Measurements from ENCODE around the gene JMJD7. TPM values are rescaled to one million over a fixed set of nuclear protein-coding genes. Genes with fewer than 3 reads are reported as not detected.

JMJD7 gene
- total RNA-seq, 1 experiment from 2014 or later: 2.8 TPM

DNA sequence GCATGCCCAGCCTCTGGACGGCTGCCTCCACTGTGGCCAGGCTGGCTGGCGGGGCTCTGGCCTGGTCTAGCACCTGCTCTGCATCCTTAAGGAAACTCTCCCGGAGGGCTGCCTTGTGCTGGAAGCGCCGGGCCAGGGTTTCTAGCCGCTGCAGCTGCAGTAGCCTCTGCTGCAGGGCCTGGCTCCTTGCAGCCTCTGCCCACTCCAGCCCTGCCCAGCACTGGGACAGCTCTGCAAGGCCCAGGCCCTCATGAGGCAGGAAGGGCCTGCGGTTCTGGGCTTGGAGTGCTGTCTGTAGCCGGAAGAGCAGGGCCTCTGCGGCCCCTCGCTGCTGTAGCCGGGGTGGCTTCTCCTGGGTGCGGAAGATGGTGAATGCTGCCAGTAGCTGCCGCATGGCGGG, 57.9 kb downstream of the JMJD7 start:
- no peak for DNase-seq (ENCODE audit: low read depth)
- in situ Hi-C loops (cut with HindIII; ENCODE audit: low pct_unique_long_range_greater_than_20kb, low sequenced_read_pairs): no loop called here

DNA sequence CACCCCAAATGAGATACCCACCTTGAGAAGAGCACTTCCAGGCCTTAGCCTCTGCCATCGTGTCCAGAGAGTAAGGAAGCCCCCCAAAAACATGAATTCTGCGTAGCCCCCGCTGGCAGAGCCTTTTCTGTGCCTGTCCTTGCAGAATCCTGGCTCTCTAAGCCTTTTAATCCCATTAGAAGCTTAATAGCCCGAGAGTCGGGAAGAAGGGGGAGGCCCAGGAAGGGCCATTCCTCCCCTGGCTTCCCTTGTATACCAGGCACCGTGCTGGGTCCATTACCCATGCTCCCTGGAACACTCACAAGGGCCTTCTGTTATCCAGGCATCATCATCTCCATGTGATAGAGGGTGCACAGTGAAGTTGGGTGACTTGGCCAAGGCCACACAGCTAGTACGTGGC, 58.8 kb downstream of the JMJD7 start:
- no peak for DNase-seq (ENCODE audit: low read depth)
- in situ Hi-C loops (cut with HindIII; ENCODE audit: low pct_unique_long_range_greater_than_20kb, low sequenced_read_pairs): no loop called here

DNA sequence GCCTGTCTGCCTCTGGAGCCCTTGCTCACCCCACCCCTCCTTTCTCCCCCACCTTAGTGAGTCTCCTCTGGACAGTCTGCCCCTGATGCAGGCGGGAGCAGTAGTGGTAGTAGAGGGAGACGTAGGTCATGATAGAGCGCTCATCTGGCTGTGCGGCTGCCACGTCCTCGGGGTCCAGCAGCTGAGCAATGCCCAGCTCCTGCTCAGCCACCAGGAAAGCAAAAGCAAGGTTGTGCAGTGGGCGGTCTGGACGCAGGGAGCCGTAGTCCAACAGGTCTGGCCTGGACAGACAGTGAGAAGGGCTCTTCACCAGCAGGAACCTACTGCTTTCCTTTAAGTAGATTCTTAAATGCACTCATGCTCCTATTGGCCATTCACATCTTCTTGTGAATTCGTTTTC, 59.3 kb downstream of the JMJD7 start:
- DNase-seq (ENCODE audit: low read depth): no peak
- in situ Hi-C loops (cut with HindIII; ENCODE audit: low pct_unique_long_range_greater_than_20kb, low sequenced_read_pairs): no loop called here

Other genes with a start within 250 kb of the JMJD7 start
- gene MGA, start 167.7 kb upstream of the JMJD7 start, total RNA-seq (2014; rRNA removed; shearing (Covaris generic); ENCODE audit: low replicate concordance): 21.0 and 36.1 TPM in 2 replicates
- 1.7 and 6.4 TPM in 2 replicates for gene MAPKBP1, start 53.6 kb upstream of the JMJD7 start, total RNA-seq (2014; rRNA removed; shearing (Covaris generic); ENCODE audit: low replicate concordance)
- gene PLA2G4B, start 10.8 kb downstream of the JMJD7 start, total RNA-seq (2014; rRNA removed; shearing (Covaris generic); ENCODE audit: low replicate concordance): not detected in 2 replicates
- gene SPTBN5, start 66.0 kb downstream of the JMJD7 start, total RNA-seq (2014; rRNA removed; shearing (Covaris generic); ENCODE audit: low replicate concordance): not detected in 2 replicates
- 3.0 and 3.8 TPM in 2 replicates for gene EHD4, start 144.5 kb downstream of the JMJD7 start, total RNA-seq (2014; rRNA removed; shearing (Covaris generic); ENCODE audit: low replicate concordance)
- gene PLA2G4E, start 192.9 kb downstream of the JMJD7 start, total RNA-seq (2014; rRNA removed; shearing (Covaris generic); ENCODE audit: low replicate concordance): not detected in 2 replicates

Measured in Caki2 (cell line).